Liver (tissue), 9 donors: ENCODE data around the gene IGF1R. TPM values are rescaled to one million over a fixed set of nuclear protein-coding genes. Genes with fewer than 3 reads are reported as not detected.

Experiments
- DNase-seq: peaks from one replicate; pipeline ENCODE4 v3.0.0-alpha.2; 2017; ENCODE audit warnings: low spot score
- H3K27ac ChIP-seq, 2 donors: one replicate each; pipeline ENCODE4 v1.7.0; 2013; ENCODE audit warnings: inconsistent platforms in 2 of 2, low read length in 2 of 2, control low read depth in 1 of 2, low read depth in 1 of 2, mild to moderate bottlenecking in 1 of 2
- H3K27me3 ChIP-seq, 4 donors: one replicate each; pipeline versions ENCODE4 v1.6.1 to v1.7.0; 2013; ENCODE audit warnings: low read length in 3 of 4, inconsistent platforms in 1 of 4, mild to moderate bottlenecking in 1 of 4, moderate library complexity in 1 of 4; ENCODE audit not compliant: control insufficient read depth in 4 of 4, insufficient read depth in 4 of 4
- H3K36me3 ChIP-seq, 4 donors: one replicate each; pipeline versions ENCODE4 v1.6.1 to v1.7.0; 2013; ENCODE audit warnings: low read length in 3 of 4, mild to moderate bottlenecking in 3 of 4, low read depth in 1 of 4, moderate library complexity in 1 of 4; ENCODE audit not compliant: control insufficient read depth in 4 of 4, insufficient read depth in 3 of 4
- H3K4me1 ChIP-seq, 4 donors: one replicate each; pipeline versions ENCODE4 v1.6.1 to v1.7.0; 2013; ENCODE audit warnings: low read length in 3 of 4, mild to moderate bottlenecking in 3 of 4, moderate library complexity in 1 of 4; ENCODE audit not compliant: control insufficient read depth in 4 of 4, insufficient read depth in 4 of 4
- H3K4me3 ChIP-seq, 3 donors: one replicate each; pipeline versions ENCODE4 v1.6.1 to v1.7.0; 2013; ENCODE audit warnings: low read length in 3 of 3, control low read depth in 1 of 3, low read depth in 1 of 3, mild to moderate bottlenecking in 1 of 3
- H3K9ac ChIP-seq, 2 donors: one replicate each; pipeline ENCODE4 v1.7.0; 2013; ENCODE audit warnings: low read length in 2 of 2, mild to moderate bottlenecking in 2 of 2, moderate library complexity in 2 of 2, control low read depth in 1 of 2, low read depth in 1 of 2
- H3K9me3 ChIP-seq, 4 donors: one replicate each; pipeline versions ENCODE4 v1.6.1 to v1.7.0; 2013; ENCODE audit warnings: low read length in 3 of 4; ENCODE audit not compliant: control insufficient read depth in 4 of 4
- CTCF ChIP-seq: fragments of 150-350 bp; IDR thresholded peaks from 2 replicates; pipeline ENCODE4 v1.5.1; 2017; ENCODE audit warnings: improper control_type of control experiment, low read depth, low read length; ENCODE audit not compliant: missing input control
- EGR1 ChIP-seq, 2 donors: IDR thresholded peaks; 2 replicates each; pipeline ENCODE4 v1.6.1; 2016 to 2018; ENCODE audit warnings: antibody characterized with exemption in 2 of 2, low read depth in 2 of 2
- FOXA1 ChIP-seq: IDR thresholded peaks from 2 replicates; pipeline ENCODE4 v1.6.1; 2016; ENCODE audit warnings: antibody characterized with exemption
- FOXA2 ChIP-seq: IDR thresholded peaks from 2 replicates; pipeline ENCODE4 v1.6.1; 2016; ENCODE audit warnings: antibody characterized with exemption
- GABPA ChIP-seq, 2 donors: IDR thresholded peaks in 1 of 2; conservative IDR thresholded peaks in 1 of 2; 2 replicates each; pipeline ENCODE4 v1.6.1; 2016; ENCODE audit warnings: antibody characterized with exemption in 2 of 2, mild to moderate bottlenecking in 1 of 2, moderate library complexity in 1 of 2
- HNF4A ChIP-seq, 2 donors: conservative IDR thresholded peaks; 2 replicates each; pipeline ENCODE4 v1.6.1; 2016; ENCODE audit warnings: antibody characterized with exemption in 2 of 2, mild to moderate bottlenecking in 2 of 2
- HNF4G ChIP-seq: IDR thresholded peaks from 2 replicates; pipeline ENCODE4 v1.6.1; 2016; ENCODE audit warnings: antibody characterized with exemption
- JUND ChIP-seq, 2 donors: IDR thresholded peaks; 2 replicates each; pipeline ENCODE4 v1.6.1; 2016; ENCODE audit warnings: antibody characterized with exemption in 2 of 2
- MAX ChIP-seq: IDR thresholded peaks from 2 replicates; pipeline ENCODE4 v1.6.1; 2016; ENCODE audit warnings: antibody characterized with exemption
- NR2F2 ChIP-seq: IDR thresholded peaks from 2 replicates; pipeline ENCODE4 v1.6.1; 2016; ENCODE audit warnings: antibody characterized with exemption
- RAD21 ChIP-seq, 2 donors: IDR thresholded peaks; 2 replicates each; pipeline ENCODE4 v1.6.1; 2016; ENCODE audit warnings: antibody characterized with exemption in 2 of 2, mild to moderate bottlenecking in 2 of 2
- REST ChIP-seq: IDR thresholded peaks from 2 replicates; pipeline ENCODE4 v1.6.1; 2016; ENCODE audit warnings: antibody characterized with exemption, mild to moderate bottlenecking
- RXRA ChIP-seq, 2 donors: IDR thresholded peaks; 2 replicates each; pipeline ENCODE4 v1.6.1; 2017 to 2018; ENCODE audit warnings: antibody characterized with exemption in 2 of 2, mild to moderate bottlenecking in 1 of 2
- SP1 ChIP-seq: IDR thresholded peaks from 2 replicates; pipeline ENCODE4 v1.6.1; 2018; ENCODE audit warnings: antibody characterized with exemption, mild to moderate bottlenecking
- TAF1 ChIP-seq: conservative IDR thresholded peaks from 2 replicates; pipeline ENCODE4 v1.6.1; 2016; ENCODE audit warnings: antibody characterized with exemption, mild to moderate bottlenecking
- YY1 ChIP-seq: IDR thresholded peaks from 2 replicates; pipeline ENCODE4 v1.6.1; 2016; ENCODE audit warnings: antibody characterized with exemption, mild to moderate bottlenecking
- ZBTB33 ChIP-seq: IDR thresholded peaks from 2 replicates; pipeline ENCODE4 v1.6.1; 2016; ENCODE audit warnings: antibody characterized with exemption
- WGBS: extraction: QIAGEN DNeasy Blood & Tissue Kit; methylation state at CpG from one replicate; pipeline ENCODE4 v1.1.7; 2013; 5-methylcytosine and 5-hydroxymethylcytosine counted together
- polyA plus RNA-seq, 2 donors: library from polyadenylated mRNA; stranded (reverse) in 1 of 2; unstranded in 1 of 2; fragments of 200-250 nt in 1 of 2; fragments of >200 nt in 1 of 2; fragmentation: Nextera tagmentation in 1 of 2; extraction: Ambion mirVana in 1 of 2; gene quantifications; one replicate each; pipeline versions ENCODE4 v1.2.1 to v1.2.3, GENCODE V29; 2013 to 2015
- total RNA-seq, 2 donors: library from RNA; depleted of rRNA; stranded (reverse); fragments of >200 nt; gene quantifications; one replicate each; pipeline ENCODE4 v1.2.3, GENCODE V29; 2014
- TF ChIP-seq, protein P1 (sequence below): IDR thresholded peaks from 2 replicates; pipeline ENCODE4 v1.6.1; 2016; ENCODE audit warnings: antibody characterized with exemption
- donor health status: healthy.
- donor health status: healthy.
- donor health status: healthy.
- donor health status: healthy.
- donor health status: healthy.

IGF1R gene
- total and polyA plus RNA-seq, 4 donors: 0.69 to 10.3 (median 3.2) TPM

DNA sequence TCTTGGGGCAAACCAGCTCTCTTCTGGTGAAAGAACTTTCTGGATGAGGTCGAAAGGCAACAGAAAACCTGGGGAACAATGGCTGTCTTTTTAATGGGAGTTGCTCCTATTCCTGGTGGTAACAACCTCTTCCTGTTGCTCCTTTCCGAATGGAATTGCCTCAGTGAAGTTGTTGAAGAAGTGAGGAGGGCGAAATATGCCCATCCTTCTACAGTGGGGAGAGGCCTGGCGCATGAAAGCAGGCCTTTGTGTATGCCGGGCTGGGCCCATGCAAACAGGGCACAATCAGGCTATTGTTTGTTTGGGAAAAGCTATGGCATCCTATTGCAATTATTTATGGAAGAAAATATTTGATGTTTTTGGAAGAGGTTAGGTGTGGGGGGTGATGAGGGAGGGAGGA is 166.9 kb downstream of the IGF1R start:
- H3K27me3 ChIP-seq: no peaks in the 10 kb centered on the region
- H3K4me1 ChIP-seq: no peaks in the 10 kb centered on the region
- H3K36me3 ChIP-seq: no peaks in the 10 kb centered on the region
- no peak overlapping the region for H3K27ac ChIP-seq
- peaks cover 0 to 5% (median 1%) of the 10 kb centered on the region in 4 donors for H3K9me3 ChIP-seq
- 78% methylated on average over 5 of the region's 5 CpGs for WGBS
- H3K9ac ChIP-seq: no peak overlapping the region
- TF ChIP-seq RAD21 (IDR thresholded peaks at IDR 0.05) (no peak), FOXA2 (no peak), GABPA (IDR thresholded peaks at IDR 0.05 in 1 of 2, conservative IDR thresholded peaks at IDR 0.05 in 1 of 2) (no peak), FOXA1 (no peak), RXRA (IDR thresholded peaks at IDR 0.05) (no peak), HNF4G (no peak), HNF4A (conservative IDR thresholded peaks at IDR 0.05) (no peak), JUND (IDR thresholded peaks at IDR 0.05) (no peak), EGR1 (IDR thresholded peaks at IDR 0.05; ENCODE audit: low read depth in 2 of 2) (no peak), TAF1 (no peak), REST (no peak), MAX (no peak), SP1 (no peak), CTCF (no peak), ZBTB33 (no peak), YY1 (no peak), NR2F2 (no peak)
- TF ChIP-seq, protein P1, sequence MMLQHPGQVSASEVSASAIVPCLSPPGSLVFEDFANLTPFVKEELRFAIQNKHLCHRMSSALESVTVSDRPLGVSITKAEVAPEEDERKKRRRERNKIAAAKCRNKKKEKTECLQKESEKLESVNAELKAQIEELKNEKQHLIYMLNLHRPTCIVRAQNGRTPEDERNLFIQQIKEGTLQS: no peak
- H3K4me3 ChIP-seq: no peak overlapping the region
- no peak for DNase-seq
